HCEC 1CT (cell line): ENCODE data around the gene ALDH1A2.
"Not testable (repeated sequence)": the region's sequence is repeated elsewhere in the genome, so short reads cannot be mapped to it uniquely, and the experiment has no call there.

ENCODE experiments used
- DNase-seq: peaks from one replicate; pipeline ENCODE4 v3.0.0-alpha.2; 2017

Gene ALDH1A2

DNA sequence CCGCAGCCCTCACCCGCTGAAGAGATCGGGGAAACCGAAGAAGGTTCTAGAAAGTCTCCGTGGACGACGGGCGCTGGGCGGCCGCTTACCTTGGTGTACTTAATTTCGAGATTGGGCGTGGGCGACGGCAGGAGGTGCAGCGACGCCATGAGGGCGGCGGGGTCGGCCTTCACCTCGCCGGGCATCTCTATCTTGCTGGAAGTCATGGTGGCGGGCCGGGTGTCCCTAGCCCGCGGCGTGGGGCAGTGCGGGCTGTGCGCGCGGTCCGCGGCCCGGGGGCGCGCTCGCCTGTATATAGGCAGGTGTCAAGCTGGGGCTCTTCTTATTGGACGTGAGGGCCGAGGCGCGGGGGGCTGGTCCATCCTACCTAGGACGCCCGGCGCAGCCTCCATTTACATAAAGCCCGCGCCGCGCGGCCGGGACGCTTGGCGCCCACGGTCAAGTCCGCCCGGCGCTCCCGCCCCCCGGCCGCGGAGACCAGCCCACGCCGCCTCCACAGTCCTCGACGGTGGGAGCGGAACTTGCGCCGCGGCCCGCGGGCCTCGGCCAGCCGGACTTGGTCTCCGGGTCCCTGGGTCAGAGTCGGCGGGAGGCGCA is at the start of gene ALDH1A2:
ALDH1A2 (minus strand) TSS at position 267 of the 597 bp plus-strand sequence; CDS start at position 206, 61 bp downstream.
- DNase-seq: no peak

DNA sequence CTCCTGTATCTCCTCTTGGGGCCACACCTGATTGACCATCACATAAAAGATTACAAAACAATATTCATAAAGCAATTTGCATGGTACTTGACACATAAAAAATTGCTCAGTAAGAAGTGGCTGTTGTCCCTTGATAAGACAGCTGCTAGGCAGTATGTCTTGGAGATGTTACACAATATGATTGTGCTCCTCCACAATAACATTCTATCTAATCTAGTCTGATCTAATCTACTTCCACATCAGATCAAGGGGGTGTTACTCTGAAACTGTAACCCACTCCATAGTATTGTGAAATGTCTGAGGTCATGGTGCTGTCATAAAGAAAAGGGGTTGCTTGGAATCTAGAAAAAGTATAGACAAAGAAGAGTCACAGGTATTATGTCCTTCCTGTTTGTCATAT is 49.3 kb upstream of the ALDH1A2 start:
- DNase-seq: no peak

DNA sequence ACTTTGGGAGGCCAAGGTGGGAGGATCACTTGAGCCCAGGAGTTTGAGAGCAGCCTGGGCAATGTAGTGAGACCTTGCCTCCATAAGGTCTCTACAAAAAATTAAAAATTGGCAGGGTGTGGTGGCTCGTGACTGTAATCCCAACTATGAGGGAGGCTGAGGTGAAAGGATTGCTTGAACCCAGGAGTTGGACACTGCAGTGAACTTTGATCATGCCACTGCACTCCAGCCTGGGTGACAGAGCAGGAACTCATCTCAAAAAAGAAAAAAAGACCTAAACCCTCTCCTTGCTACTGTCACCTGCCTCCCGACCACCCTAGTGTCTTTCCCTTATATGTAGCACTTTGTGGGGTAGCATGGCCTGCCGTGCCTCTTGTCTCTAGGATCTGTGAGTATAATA is 48.9 kb upstream of the ALDH1A2 start:
- DNase-seq: no peak

DNA sequence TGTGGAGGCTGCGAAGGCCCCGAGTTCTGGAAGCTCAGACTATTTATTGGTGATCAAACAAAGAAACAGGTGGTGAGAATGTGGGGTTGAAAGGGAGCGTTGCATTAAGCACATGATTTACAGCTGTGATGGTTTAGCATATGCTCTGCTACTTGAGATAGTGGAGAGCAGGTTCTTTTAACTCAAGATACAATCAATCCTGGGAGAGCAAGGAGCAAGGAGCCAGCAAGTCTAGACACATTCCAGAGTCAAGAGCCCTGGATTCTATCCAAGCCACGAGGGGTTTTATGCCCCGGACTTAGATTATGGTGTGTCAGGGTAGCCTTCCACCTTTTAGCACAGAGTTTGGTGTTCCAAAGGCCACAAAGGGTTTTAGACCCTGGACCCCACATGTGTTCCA is 47.8 kb upstream of the ALDH1A2 start:
- not testable (repeated sequence) for DNase-seq

DNA sequence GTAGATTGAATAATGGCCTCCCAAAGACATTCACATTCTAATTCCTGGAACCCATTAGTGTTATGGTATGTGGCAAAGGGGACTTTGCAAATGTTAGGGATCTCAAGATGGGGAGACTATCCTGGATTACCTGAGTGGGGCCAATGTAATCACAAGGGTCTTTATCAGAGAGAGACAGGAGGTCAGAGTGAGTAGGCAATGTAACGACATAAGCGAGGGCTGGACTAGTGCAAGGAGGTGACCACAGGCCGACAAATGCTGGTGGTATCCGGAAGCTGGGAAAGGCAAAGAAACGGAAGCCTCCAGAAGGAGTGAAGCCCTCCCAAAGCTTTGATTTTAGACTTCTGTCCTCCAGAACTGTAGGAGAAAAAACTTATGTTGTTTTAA is 46.2 kb upstream of the ALDH1A2 start:
- DNase-seq: no peak

DNA sequence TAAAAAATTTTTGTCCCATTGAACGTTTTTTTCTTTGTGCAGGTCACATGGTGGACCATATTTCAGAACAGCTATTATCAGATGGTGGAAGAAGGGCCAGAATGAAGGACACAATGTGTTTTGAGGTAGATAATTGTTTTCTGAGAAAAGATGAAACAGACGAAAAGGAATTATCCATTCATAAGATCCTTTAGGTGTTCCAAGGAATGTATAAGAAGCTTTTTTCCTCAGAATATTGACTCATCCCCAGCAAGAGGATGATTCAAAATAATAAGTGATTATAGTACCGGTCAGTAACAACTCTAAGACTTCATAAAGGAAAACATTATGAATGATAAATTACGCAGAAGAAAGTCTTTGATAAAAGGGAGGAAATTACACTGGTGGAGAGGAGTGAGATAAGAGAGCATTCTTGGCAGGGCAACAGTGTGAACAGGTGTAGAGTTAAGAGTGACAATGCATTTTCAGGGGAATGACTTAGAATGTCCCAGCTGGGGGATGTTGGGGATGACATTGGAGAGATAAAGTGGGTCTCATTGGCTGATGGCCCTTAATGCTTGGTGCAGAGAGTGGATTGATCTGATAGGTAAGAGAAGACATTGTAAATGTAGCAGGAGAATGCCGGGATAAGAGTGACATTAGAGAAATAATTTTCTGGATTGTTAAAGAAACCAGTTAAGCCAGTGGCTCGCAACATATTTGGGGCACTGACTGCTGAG is 45.6 kb upstream of the ALDH1A2 start:
- DNase-seq: no peak

DNA sequence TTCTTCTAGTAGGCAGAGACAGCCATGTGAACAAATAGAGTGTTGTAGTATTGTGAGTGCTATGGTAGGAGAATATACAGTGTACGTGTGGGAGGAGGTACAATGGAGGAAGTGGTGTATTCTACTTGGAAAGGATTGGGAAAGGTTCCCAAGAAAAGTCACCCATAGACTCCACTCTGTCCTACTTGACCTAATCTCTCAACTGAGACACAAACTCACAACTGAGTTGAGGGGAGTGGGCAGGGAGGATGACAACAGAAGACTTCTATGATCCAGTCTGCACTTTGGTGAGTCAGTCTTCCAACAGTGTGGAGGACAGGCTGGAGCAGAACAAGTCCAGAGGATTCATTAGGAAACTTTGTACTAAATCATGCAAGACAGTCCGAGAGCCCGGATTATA is 43.9 kb upstream of the ALDH1A2 start:
- no peak for DNase-seq

DNA sequence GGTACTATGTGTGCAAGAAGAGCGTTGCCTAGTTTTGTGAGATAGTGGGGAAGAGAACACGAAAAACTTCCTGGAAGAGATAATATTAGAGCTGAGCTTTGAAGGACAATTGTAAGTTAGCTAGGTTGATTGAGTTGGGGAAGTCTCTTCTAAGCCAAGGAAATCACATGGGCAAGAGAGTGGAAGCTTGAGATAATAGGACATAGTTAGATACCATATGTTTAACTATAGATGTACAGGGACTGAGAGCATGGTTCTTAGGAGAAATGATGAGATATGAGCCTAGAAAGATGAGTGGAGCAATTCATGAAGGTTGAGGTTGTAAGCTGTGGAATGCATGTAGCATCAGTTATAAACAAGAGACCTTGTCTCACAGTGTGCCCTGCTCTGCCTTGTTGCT is 42.6 kb upstream of the ALDH1A2 start:
- DNase-seq: no peak

DNA sequence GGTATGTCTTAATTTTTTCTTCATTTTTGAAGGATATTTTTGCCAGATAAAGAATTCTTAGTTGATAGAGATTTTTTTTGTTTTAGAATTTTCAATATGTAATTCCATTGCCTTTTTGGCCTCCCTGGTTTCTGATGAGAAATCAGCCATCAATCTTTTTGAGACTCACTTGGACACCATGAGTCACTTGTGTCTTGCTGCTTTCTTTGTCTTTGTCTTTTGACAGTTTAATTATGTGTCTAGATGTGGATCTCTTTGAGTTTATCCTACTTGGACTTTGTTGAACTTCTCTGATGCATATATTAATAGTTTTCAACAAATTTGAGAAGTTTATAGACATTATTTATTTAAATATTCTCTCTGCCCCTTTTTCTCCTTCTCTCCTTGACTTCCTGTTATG is 38.0 kb upstream of the ALDH1A2 start:
- no peak for DNase-seq

DNA sequence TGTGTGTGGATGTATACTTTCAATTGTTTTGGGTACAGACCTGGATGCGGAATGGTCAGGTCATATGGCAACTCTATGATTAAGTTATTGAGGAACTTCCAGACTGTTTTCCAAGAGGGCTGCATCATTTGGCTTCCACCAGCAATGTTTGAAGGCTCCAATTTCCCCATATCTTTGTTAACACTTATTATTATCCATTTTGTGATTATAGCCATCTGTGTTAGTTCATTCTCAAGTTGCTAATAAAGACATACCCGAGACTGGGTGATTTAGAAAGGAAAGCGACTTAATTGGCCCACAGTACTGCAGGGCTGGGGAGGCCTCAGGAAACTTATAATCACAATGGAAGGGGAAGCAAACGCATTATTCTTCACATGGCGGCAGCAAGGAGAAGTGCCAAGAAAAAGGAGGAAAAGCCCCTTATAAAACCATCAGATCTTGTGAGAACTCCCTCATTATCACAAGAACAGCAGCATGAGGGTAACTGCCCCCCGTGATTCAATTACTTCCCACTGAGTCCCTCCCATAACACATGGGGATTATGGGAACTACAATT is 31.1 kb upstream of the ALDH1A2 start:
- no peak for DNase-seq

DNA sequence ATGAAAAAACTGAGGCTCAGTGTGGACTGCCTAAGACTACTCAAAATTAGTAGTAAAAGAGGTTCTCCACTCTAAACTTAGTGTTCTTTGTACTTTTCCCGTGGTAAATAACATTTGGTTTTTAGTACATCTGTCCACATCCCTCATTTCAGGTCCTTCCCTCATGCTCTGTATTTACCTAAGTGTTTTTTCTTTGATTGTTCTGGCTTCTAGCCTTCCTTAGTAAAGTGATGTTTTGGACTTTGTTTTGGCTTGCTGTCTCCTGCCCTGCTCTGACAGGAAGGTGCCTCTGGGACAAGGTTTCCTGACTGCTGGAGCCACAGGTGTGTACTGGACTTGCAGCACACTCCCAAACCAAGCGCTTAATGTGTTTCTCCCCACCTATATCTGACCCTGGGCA is 29.9 kb upstream of the ALDH1A2 start:
- no peak for DNase-seq

DNA sequence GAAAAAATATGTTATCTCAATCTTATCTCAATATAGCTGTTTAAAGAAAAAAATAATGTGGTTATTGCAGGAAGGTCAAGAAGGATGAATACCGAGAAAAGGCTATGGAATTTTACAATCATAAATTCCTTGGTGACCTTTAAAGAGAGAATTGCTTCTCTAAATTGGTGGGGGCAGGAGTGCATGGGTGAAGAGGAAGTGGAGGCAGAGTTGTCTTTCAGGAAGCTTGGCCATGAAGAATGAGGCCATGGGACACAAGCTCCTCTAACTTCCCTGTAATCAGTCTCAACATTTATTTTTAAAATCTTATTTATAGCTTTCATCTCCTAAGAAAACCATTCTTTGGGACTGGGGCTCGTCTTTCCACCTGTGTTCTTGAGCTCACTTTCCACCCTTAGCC is 22.4 kb upstream of the ALDH1A2 start:
- DNase-seq: no peak

DNA sequence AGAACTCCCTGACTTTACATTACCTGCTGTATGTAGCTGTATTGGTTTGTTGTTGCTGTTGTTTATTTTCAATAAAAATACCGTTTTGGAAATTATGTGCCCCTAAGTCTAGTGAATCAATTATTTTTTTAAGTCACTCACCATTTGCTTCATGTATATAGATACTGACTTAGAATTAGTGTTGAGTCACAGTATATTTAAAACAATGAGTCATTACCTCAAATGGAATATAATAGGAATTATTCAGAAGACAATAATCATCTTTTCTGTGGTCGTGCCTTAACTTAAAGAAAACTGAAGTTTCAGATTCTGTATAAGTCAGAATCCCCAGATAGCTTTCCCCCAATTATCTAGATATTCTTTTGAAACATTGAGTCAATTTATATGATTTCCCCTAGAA is 21.0 kb upstream of the ALDH1A2 start:
- DNase-seq: peak; percentile 41

DNA sequence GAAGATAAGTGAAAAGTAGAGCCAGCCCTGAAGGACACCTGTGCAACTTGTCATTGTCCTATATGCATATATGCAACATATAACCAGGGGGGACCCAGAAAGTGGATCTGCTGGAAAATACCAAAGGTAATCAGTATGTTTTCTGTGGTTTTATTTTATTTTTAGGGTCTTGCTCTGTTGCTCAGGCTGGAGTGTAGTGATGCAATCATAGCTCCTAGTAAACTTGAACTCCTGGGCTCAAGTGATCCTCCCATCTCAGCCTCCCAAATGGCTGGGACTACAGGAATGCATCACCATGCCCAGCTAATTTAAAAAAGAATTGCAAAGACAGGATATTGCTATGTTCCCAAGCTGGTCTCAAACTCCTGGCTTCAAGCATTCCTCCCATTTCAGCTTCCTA is 18.0 kb upstream of the ALDH1A2 start:
- no peak for DNase-seq

DNA sequence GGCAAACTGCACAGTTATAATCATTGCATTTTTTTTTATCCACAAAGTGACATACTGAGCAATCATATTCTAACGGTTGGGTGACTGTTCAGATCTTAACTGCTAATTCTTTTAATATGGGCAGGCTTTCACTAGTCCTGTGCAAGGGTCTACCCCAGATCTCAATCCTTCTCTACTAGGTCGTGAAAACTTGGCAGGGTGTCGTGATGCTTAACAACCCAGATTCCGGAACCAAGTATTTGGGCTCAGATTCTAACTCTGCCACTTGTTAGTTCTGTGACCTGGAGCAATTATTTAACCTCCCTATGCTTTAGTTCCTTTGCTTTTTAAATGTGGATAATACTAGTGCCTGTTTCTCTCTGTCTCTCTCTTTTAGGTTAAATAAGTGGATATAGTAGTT is 16.4 kb upstream of the ALDH1A2 start:
- no peak for DNase-seq

DNA sequence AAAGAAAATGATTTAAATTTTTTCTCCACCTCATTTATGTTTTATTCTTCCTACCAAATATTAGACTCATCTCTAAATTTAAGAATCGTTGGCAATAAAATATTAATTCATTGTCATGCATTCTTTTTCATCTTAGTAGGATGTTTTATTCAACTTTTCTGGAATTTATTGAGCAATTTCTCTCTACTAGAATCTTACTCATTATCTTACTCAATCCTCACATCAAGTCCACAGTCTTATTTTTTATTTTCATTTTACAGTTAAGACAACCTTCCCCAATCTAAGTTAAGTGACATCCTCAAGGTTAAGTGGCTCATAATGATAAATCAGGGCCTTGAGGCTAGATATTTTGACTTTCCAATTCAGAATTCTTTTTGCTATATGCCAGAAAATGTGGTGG is 15.9 kb upstream of the ALDH1A2 start:
- DNase-seq: peak; percentile 35

DNA sequence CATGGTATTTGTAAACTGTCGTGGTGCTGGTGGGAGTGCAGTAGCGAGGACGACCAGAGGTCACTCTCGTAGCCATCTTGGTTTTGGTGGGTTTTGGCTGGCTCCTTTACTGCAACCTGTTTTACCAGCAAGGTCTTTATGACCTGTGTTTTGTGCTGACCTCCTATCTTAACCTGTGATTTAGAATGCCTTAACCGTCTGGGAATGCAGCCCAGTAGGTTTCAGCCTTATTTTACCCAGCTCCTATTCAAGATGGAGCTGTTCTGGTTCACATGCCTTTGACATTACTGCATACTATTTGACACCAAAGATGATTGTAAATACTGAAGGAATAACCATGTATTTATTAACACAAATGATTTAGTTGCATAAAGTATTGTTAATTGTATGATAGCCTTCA is 15.4 kb upstream of the ALDH1A2 start:
- not testable (repeated sequence) for DNase-seq

DNA sequence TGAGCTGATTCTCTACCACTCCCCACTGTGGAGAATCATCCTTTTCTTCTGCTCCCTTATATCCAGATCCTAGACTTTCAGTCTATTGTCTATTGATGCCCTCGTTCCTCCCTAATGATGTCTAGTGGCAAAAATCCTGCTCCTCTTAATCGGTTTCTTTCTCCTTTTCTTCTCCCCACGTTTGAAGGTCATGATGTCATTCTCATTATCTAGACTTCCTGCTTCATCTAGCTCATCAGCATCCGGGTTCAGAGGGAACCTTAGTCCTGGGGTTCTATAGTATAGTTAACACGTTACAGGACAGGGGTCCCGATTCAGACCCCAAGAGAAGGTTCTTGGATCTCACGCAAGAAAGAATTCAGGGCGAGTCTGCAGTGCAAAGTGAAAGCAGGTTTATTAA is 14.9 kb upstream of the ALDH1A2 start:
- DNase-seq: no peak

DNA sequence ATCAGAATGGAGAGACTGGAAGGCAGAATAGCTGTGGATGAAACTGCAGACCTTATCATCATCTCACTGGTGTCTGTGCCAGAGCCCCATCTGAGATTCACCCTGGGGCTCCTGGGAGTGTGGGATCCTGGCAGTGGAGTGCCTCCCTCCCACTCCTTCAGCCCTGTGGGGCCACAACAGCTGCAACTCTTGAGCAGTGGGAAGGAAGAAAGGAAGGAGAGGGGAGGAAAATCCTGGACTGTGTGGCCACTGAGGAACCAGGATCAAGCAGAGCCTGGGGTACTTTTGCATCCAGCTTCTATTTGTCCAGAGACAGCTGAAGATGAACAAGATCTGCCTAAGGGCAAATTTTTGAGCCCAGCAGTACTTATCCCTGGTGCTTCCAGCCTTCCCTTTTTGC is 13.1 kb upstream of the ALDH1A2 start:
- DNase-seq: no peak

DNA sequence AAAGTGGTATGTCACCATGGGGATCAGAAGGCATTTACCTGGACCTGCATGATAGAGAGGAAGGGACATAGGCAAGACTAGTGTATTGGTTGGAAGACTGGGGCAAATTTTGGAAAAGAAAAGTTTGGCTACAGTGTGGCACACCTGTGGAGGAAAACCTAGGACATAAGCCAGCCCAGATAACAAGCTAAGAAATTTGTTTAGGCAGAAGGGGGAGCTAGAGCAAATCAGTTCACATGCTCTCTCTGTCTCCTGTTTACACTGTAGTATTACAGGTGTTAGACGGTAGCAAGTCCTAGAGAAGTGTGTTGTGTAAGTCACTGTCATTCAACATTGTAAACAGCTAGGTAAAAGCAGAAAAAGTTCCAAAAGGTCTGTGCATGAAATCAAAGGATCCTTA is 11.9 kb upstream of the ALDH1A2 start:
- no peak for DNase-seq

DNA sequence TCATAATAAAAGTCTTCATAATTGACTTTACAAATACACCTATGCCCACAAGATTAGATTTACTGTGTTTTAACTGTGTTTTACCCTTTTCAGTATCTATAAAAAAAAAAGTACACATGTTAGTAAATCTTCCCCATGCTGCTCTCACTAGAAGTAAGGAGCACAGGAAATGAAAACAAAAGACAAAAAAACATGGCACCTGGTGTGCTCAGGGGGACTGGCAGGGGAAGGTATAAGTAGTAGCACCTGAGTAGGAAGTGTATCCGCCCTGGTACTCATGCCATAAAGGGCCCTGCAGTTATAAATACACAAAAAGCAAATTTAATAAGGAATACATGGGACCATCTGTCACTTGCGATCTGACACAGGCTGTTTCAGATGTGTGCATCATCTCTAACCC is 8.9 kb upstream of the ALDH1A2 start:
- DNase-seq: no peak

DNA sequence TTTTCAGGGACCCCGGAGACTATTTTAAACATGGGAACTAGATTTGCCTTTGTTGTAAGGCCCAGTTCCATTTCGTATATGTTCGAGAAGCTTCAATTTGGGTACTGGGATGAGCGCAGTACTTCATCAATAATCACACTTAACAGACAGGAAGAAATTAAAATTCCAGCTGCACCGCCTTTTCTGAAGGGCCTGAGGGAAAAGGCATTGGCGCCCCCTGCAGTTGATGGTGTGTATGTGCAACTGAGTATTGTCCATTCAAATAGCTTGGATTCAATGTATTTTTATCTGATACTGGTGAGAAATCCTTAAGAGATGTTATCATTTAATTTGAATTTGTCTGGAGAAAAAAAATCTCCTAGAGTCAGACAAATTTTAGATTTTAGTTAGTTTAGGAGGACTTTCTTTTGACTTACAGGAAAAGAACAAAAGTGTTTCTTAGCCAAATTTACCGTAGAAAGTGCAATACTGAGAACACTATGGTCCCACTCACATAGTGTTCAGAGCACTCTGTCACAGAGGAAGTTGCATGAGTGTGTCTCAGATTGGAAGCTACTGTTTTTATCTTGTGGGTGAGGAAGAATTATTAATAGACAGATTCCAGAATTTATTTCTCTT is 5.4 kb upstream of the ALDH1A2 start:
- peak; percentile 45 for DNase-seq

DNA sequence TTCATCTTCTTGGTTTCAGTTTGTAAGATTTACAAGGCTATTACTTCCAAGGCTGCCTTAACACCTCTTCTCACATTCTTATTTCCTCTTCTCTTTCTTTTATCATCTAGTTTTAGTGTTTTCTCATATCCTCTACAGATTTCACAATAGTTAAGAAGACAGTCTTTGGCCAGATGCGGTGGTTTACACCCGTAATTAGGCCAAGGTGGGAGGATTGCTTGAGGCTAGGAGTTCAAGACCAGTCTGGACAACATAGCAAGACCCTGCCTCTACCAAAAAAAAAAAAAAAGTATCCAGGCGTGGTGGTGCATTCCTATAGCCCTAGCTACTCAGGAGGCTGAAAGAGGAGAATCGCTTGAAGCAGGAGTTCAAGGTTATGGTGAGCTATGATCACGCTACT is 3.5 kb upstream of the ALDH1A2 start:
- DNase-seq: no peak
